Suppressor macrophage treated with lipopolysaccharide for 4 hours (primary cell): ENCODE measurements around the gene TMCC3.

Experiments
- DNase-seq: peaks from one replicate; pipeline ENCODE4 v3.0.0-alpha.2; 2020

Gene TMCC3

DNA sequence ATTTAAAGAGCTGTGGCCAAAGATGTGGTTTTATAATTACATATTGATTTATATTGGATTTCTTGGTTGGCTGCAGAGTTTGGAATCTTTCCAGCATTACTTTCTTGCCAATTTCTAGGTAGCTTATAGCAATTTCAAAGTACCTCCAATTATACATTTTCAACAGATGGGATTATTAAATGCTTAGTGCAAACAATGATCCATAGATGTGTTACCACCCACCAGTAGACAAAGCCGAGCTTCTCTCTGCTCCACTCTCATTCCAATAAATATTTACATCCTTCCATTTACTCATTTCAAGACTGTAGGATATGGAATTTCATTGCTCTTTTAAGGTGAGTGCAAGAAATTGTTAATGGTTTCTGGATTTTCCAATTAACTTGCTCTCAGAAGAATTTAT, 21.6 kb upstream of the TMCC3 start:
- DNase-seq: no peak

DNA sequence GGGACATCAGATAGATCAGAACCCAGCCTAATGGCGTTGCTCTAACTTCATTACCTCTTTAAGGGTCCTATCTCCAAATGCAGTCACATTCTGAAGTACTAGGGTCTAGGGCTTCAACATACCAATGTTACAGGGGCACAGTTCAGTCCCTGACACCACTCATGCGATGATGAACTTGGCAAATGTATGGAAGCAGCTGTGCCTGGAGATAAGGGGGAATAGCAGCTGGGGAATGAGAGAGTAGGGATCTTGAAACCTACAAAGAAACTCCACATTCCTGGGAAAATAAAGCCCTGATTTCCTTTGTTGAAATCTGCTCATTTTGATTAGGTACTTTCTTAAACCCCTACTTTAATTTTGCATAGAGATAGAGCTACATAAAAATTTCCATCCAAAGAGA, 20.5 kb upstream of the TMCC3 start:
- no peak for DNase-seq

DNA sequence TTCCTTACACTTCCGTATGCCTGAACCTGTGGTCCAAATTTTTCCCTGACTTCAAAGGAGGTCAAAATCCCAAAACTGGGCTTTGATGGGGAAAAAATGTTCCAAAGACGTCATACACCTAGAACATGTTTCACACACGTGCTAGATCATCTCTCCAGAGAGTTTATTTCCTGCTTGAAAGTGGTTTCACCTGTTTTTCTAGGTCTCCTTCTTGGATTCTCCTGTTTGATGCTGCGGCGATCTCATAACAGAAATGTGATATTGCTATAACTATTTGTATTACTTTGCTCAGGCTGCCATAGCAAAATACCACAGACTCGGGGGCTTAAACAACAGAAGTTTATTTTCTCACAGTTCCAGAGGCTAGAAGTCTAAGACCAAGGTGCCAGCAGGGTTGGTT, 19.7 kb upstream of the TMCC3 start:
- no peak for DNase-seq

DNA sequence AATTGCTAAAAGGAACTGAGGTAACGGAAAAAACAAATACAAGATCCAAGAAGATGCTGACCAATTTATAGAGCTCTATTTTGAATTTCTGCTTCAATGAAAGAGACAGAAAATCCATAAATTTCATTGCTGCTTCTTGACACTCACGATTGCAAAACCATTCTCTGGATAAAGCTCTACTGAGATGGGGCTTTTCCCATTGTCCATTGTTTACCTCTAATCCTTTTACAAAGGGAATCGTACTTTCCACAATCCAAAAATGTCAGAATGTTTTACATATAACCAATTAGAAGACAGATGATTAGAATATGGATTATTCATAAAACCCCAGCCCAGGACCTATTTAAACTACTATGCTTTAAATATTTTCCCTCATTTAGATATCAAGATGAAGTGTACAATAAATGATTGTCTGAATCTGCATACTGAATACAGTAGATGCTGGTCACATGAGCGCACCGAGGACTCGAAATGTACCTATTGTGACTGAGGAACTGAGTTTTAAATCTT, 16.7 kb upstream of the TMCC3 start:
- no peak for DNase-seq

DNA sequence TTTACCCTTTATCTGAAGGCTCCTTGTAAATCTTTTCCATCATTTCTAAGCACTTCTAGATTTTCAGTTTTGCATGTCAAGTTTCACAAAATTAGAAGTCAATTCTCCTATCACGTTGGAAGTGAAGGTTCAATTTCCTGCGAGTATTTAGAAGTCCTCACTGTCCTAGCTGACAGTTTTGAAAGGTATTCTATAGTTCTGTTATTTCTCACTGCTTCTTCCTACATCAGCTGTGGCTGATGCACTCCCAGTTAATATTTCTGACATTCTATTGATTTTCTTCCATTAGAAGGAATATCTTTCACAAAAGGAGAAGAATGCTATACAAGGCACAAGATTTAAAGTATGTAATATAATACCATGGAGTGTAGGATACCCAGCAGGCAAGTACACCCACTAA, 15.8 kb upstream of the TMCC3 start:
- DNase-seq: no peak

DNA sequence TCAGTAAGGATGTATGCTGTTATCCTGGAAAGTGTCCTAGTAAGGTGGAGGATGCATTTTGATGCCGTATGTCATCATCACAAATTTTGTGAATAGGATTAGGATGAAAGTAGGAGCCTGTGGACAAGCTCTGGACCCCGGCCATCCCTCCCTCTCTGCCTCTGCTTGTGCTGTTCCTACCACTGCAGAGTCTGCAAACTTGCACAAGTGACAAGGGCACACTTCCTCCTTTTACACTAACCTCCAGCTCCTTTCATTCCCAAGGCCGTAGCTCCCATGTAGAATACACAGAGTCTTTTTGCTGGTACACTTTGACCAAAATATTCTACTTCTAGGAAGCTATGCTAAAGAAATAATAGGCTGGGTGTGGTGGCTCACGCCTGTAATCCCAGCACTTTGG, 13.3 kb upstream of the TMCC3 start:
- peak; percentile 37 for DNase-seq

DNA sequence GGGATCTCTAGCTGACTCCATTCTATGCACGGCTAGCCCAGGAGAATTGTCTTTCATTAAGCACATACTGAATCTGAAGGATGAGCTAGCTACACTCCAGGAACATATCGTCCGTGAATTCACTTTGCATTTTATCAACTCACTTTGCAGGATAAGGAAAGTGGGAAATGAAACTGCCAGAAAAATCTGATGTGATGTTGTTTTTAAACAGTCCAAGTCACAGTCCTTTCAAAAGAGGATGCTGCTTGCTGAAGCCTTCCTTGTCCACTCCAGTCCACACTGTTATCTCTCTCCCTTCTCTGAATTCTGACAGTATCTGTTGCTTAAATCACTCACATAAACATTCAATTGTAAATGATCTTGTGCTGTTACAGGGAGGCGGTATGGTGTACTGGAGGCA, 12.7 kb upstream of the TMCC3 start:
- no peak for DNase-seq

DNA sequence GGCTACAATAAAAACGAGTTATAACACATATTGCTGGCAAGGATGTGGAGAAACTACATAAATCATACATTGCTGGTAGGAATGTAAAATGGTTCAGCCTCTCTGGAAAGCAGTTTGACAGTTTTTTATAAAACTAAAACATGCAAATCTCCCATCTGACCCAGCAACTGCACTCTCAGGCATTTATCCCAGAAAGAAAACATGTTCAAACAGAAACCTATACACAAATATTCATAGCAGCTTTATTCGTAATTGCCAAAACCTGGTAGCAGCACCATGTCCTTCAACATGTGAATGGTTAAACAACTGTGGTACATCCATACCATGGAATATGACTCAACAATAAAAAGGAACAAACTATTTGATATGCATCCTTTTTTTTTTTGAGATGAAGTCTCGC, 10.1 kb upstream of the TMCC3 start:
- no peak for DNase-seq

DNA sequence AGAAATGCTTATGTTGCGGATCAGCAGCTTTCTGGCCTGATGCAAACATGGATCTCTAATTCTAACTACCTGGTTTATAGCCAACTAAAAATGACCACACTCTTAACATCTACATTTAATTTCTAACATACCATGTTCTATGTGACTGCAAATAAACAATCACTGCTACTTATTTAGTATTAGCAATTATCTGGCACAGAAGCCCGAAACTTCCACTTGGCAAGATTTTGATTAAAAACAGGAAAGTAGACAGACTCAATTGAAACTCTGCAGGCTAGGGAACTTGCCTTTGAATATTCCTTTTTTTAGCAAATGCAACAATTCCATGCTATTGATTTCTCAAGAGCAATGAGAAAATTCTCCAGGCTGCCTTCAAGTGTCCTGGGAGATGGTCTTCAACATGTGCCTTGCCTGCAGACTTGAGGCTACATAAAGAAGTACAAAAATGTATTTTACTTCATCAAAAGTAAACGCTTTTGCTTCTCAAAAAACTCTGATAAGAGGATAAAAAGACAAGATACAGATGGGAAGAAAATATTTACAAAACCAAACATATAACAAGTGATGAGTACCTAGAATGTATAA, 9.1 kb upstream of the TMCC3 start:
- no peak for DNase-seq

DNA sequence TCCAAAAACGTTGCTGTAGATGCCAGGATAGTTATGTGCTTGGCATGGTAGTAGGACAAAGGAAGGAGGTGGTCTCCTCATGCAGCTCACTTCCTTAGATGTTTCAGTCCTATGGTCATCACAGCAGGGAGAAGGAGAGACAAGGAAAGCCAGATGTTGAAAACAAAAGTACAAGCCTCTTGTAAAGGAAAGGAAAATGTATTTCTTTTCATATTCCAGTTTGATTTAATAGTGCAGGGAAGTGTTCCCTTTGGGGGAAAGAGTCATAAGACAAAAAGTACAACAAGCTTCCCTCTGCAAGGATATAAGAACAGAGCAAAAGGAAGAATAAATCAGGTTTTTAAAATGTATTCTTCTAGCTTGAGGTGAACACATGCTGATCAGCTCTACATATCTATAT, 8.6 kb upstream of the TMCC3 start:
- DNase-seq: no peak

DNA sequence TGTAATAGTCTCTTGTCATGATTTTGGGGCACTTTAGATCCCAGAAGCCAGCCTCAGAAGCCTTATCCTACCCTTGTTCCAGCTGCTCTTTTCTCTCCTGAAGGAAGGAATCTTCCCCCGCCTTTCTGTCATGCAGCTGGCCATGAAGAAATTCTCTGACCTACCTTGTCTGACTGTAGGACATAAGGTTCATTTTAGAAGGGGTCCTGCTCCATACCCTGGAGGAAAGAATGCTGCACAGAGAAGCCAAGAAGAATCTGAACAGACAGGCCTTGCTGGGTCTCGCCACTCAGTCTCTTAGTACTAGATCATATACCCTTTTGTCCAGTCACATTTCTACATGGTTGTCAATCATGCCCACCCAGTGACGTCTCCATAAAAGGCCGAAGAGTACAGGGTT, 6.2 kb upstream of the TMCC3 start:
- DNase-seq: no peak

DNA sequence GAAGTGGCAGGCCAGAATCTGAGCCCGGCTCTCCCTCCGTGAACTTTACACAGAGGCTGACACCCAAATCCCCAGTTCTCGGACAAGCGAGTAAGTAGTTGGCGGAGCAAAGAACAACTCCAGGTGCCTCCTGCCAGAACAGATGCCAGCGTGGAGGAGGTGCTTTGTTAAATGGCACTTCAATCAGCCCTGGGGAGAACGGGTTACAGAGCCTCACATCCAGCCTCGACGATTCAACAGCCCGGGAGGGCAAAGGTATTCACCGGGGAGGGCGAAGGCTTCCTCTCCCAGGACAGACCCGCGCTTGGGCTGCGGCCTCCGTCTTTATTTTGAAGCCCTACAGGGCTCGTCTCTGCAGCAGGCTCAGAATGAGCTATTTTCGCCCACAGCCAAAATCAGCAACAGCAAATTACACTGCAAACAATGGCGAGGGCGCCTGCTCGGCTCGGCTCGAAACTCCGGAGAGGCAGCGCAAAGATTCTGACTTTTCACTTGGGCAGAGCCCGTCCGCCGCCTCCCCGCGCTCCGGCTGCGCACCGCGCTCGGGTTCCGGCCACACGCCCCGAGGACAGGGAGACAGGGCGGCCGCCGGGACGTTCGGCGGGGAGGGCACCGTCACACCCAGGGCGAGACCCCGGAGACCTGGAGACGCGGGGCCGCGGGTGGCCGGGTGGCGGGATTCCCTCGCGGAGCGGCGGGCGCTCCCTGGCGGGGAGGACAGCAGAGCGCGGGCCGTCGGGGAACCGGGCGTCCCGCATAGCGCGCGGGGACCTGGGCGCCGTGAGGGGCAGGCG, 811 bp downstream of the TMCC3 start:
- peak; percentile 55 for DNase-seq

DNA sequence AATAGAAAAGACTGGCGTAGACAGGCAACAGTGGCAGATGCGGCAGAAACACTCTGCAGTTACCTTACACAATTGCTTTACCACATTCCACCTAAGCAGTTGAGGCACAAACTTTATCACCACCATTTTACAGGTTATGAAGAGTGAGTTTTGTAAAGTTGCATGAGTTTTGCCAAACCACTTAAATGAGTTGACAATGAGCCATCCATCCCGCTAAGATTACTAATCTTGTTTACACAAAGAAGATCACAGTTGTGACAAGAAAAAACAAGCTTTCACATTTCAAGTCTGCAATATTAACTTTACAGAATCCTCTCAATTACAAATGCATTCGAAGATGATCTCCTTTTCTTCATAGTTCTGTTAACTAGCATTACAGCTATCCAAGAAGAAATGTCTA, 1.8 kb downstream of the TMCC3 start:
- no peak for DNase-seq

DNA sequence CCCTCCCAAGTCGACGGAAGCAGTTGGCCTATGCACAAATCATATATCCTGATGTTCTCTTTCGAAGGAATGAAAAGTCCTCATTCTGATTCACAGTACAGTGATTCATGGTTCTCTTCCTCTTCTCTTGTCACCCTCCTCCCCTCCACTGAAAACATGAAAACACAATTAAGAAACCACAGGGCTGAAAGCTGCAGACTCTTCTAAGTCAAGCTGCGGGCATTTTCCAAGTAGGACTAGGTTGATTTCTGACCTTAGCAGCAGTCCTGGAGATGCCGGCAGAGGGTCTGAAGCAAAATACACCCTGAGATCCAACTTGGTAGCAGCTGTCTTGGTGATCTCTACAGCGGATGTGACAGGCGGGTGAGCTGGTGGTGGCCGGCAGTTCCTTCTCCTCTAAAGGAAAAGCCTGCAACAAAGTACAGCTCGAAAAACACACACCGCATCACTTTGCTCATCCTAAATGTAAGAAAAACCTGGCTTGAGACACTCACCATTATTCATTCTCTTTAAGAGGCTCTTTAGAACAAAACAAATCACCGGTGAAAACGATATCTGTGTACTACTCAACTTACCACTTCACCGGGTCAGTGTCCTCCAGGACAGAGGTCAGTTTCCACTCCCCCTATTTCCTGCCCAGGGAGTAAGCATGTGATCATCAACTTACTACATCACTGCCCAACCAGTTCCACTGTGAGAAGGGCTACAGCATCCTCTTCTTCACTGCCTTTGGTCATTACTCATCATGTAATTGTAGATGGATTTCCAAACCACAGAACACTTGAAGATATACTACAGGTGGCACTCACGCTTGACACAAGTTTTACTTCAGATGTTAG, 6.0 kb downstream of the TMCC3 start:
- peak; percentile 85 for DNase-seq

DNA sequence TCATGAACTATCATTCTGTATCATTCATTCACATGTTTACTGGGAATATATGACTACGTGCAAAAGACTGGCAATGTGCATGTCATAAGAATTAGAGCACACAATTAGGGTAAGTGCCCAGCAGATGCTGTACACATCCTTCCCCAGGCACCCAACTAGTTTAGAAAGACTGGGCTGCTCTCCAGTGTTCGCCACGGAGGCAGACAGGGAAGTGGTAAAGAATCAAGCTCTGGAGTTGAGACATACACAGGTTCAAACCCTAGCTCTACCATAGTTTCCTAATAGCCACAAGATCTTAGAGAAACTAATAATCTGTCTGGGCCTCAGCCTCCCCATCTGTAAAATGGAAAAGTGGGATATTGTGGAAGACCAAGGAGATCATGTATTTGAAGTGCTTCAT, 6.8 kb downstream of the TMCC3 start:
- peak; percentile 61 for DNase-seq

DNA sequence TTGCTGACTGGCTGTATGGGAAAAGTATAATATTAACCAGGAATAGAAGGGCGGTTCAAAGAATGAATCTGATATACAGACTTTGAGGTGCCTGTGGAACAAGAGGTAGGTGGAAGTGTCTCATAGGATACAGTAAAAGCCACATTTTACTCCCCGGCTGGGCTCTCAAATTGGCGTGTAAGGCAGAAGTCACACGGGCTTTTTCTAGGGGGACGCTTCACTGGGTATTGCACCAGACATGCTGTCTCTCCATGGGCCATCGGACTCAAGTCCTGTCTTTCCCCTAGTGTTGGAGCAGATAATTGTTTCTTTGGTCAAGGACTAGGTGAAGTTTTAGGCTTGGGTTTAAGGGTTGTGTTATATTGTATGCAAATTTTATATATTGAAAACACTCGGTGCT, 9.1 kb downstream of the TMCC3 start:
- DNase-seq: no peak

DNA sequence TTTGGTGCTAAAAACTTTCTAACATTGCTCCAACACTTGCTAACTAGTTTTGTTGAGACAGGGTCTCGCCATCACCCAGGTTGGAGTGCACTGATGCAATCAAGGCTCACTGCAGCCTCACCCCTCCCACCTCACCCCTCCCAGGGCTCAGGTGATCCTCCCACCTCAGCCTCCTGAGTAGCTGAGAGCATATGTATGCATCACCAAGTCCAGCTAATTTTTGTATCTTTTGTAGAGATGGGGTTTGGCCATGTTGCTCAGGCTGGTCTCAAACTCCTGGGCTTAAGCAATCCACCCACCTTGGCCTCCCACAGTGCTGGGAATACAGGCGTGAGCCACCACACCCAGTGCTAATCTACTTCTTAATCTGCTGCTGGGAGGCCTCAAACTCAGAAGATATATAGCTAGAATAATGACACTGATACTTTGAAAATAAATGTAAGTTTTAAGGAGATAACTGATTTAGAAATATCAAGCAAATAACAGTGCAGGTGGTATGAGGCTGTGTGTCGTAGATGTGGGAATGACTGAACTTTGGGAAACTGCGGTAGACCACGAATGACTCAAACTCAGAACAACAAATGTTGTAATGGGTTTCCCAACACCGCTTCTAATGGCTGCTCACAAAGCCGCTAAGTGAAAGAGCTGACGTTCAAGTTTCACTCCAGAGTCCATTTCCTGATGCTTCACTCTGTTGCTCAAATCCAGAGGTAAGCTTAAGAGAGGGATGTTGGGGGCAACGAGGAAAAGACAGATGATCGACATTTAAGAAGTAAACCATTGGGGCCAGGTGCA, 10.0 kb downstream of the TMCC3 start:
- DNase-seq: peak; percentile 96

DNA sequence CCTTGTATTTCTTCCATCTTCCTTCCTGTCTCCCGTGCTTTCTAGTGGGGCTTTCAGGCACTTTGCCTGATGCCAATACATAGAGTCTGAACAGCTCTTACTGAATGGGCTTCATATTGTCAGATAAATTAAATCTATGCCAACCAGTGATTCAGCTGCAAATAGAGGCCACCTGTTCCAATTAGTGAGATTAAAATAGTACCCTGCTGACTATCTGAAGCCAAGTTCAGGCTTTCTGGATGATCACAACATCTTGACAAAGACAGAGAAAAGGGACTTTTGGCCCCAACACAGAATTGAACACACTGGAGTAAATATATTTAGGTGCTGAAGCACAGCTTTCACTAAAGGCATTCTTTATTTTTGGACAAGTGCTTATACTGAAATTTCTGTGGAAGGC, 11.8 kb downstream of the TMCC3 start:
- no peak for DNase-seq

DNA sequence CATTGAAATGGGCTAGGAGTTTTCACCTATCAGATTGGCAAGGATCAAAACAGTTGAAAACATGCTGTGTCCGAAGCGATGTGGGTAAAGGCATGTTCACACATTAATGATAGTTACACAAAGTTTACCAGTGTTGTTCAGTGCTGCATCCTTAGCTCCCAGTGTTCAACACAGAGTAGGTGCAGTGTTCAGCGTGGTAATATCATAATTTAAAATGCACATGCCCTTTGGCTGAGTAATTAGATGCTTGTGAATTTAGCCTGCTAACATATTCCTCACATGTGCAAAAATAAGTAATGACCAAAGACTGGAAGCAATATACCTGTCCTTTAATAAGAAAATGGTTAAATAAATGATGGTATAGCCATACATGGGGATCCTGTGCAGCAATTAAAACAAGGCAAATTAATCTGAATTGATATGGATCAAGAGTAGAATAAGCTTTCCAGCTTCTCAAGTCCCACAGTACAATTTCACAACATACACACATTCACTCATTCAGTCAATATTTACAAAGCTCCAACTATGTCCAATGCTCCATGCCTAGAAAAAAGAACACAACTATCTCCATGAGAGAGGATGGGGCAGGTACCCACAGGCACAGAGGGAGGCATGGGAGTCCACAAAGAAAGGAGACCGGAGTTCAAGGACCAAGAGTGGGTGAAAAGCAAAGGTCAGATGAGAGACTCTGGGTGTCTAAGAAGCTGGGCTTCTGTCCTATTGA, 12.8 kb downstream of the TMCC3 start:
- DNase-seq: no peak

DNA sequence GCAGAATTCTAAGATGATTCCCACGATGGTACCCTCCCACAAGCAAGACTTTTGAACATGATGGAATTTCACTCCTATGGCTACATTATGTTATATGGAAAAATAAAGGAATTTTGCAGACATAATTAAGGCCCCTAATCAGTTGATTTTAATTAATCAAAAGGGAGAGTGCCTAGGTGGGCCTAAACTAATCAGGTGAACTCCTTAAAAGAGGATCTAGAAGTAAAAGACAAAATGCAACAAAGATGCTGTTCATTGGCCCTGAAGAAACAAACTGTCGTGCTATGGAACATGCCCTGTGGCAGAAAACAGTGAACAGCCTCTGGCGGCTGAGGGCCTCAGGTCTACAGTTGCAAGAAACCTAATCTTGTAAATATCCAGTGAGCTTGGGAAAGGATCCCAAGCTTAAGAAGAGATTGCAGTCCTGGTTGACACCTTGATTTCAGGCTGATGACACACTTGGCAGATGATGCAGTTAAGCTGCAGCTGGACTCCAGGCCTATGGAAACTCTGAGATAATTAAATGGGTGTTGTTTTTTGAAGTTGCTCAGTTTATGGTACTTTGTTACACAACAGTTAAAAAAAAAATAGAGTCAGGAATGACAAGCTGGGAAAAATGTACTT, 13.8 kb downstream of the TMCC3 start:
- no peak for DNase-seq

DNA sequence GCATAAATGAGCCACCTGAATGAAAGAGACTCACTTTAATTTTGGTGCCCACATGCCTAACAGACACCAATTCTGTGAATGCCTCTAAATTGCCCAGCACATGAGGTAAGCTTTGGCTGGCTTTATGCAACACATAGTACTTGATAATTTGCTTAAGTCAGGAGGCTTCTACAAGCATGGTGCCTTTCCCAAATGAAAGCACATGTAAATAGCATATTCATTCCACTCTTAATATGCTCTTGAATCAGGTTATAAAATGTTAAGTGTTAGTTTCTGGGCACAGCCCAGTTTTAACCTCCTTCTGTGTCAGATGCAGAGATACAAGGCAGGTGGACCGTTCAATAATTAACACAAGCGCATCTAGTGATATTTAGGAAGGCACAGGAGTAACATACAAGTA, 15.6 kb downstream of the TMCC3 start:
- DNase-seq: no peak

DNA sequence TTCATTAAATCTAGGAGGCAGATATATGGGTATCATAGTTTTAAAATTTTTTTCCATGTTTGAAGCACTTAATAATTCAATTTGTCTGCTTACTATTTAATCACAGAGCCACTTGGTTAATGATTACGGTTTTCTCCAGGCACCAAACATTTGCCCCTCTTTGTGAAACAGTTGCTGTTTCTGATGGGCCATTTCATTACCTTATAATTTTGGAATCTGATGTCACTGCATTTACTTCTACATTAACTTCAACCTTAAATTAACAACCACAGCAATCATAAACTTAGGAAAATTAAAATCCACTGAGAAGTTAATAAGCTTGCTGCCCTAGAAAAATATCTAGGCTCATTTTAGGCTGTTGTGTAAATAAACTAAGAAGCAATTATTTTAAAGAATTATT, 17.0 kb downstream of the TMCC3 start:
- no peak for DNase-seq
